Mesodermal cell (in vitro differentiated cells): Measurements from ENCODE around the gene NEDD8.
"Not testable (repeated sequence)": the region's sequence is repeated elsewhere in the genome, so short reads cannot be mapped to it uniquely, and the experiment has no call there.

Experiments
- H3K27ac ChIP-seq: 2 replicates; pipeline ENCODE4 v1.7.0; 2013; ENCODE audit warnings: mild to moderate bottlenecking, low read depth, low read length, moderate library complexity; ENCODE audit not compliant: severe bottlenecking
- H3K36me3 ChIP-seq: 2 replicates; pipeline ENCODE4 v1.7.1; 2013; ENCODE audit warnings: mild to moderate bottlenecking, low read length, moderate library complexity; ENCODE audit not compliant: control insufficient read depth, insufficient read depth
- H3K4me1 ChIP-seq: one replicate; pipeline ENCODE4 v1.7.1; 2013; ENCODE audit warnings: mild to moderate bottlenecking, low read length; ENCODE audit not compliant: insufficient read depth, control insufficient read depth, poor library complexity, severe bottlenecking
- H3K4me3 ChIP-seq: 2 replicates; pipeline ENCODE4 v1.7.0; 2013; ENCODE audit warnings: low read length, control low read depth, mild to moderate bottlenecking; ENCODE audit not compliant: insufficient read depth, poor library complexity, severe bottlenecking; ENCODE audit errors: extremely low read depth
- H3K9me3 ChIP-seq: 2 replicates; pipeline ENCODE4 v1.7.1; 2013; ENCODE audit warnings: mild to moderate bottlenecking, low read length, moderate library complexity; ENCODE audit not compliant: control insufficient read depth
- WGBS, 2 experiments: methylation state at CpG; one replicate each; pipeline ENCODE4 v1.1.5; 2013; ENCODE audit warnings: missing lambda C conversion rate in 2 of 2; ENCODE audit not compliant: insufficient coverage in 2 of 2; 5-methylcytosine and 5-hydroxymethylcytosine counted together

NEDD8 gene

DNA sequence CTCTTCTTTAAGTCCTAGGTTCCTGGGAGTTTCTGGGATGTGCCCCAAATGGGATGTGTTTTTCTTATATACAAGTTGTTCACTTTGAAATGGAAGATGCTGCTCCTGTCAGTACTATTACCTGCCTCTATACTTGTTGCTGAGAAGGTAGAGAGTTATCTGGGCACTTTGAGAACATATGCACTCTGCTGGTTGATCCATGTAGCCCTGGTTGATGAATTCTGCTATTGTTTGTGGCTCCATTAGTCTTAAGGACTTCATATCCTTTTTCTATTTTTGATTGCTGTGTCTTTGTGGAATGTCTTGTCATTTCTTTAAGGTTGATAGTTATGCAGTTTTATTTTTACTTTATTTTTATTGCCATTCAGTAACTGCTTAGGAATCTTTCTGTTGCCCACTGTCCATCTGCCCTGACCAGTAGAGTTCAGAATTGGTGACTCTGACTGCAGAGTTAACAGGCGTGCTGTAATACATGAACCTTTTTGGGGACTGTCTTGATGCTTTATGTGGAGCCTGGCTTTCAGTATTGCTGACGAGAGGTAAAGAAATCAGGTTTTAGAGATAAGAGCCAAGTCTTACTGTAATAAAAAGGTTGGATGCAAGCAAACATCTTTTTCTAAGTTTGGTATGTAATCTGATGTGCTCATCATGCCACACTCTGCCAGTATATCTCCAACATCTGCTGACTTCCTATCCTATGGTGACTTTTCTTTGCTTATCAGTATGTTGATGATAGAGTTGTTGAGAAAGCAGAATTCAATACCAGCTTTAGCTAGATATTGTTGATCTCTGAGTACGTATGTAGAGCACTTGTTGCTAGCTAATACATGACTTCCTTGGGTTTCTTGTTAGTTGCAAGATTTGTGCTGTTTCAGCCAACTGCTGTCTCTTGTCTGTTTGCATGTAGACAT is 2.2 kb upstream of the NEDD8 start:
- Histone ChIP-seq H3K9me3 (no peaks in the 10 kb centered on the region), H3K4me1 (peaks cover 14% of the 10 kb centered on the region), H3K4me3 (peak overlapping the region; percentile 86), H3K36me3 (peaks cover 55% of the 10 kb centered on the region), H3K27ac (no peak overlapping the region)
- WGBS, 2 experiments, result 88 to 96% methylated on average over 2 of the region's 3 CpGs

DNA sequence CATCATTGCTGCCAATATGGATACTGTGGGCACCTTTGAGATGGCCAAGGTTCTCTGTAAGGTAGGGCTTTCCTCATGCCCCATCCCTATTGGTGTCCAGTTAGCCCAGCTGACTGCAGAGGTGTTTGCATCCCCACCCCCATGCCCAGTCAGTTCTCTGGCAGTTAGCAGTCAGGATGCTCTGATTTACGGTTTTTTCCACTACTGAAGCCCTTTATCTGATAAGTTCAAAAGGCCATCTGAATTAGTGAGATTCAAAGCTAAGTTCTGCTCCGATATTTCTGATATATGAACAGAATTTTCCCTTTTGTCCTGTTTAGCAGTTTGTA is 1.3 kb upstream of the NEDD8 start:
- Histone ChIP-seq H3K9me3 (no peaks in the 10 kb centered on the region), H3K4me1 (peaks cover 6% of the 10 kb centered on the region), H3K4me3 (peak overlapping the region; percentile 86), H3K36me3 (peaks cover 52% of the 10 kb centered on the region), H3K27ac (no peak overlapping the region)
- 86 to 100% methylated on average over 2 of the region's 2 CpGs for WGBS, 2 experiments

DNA sequence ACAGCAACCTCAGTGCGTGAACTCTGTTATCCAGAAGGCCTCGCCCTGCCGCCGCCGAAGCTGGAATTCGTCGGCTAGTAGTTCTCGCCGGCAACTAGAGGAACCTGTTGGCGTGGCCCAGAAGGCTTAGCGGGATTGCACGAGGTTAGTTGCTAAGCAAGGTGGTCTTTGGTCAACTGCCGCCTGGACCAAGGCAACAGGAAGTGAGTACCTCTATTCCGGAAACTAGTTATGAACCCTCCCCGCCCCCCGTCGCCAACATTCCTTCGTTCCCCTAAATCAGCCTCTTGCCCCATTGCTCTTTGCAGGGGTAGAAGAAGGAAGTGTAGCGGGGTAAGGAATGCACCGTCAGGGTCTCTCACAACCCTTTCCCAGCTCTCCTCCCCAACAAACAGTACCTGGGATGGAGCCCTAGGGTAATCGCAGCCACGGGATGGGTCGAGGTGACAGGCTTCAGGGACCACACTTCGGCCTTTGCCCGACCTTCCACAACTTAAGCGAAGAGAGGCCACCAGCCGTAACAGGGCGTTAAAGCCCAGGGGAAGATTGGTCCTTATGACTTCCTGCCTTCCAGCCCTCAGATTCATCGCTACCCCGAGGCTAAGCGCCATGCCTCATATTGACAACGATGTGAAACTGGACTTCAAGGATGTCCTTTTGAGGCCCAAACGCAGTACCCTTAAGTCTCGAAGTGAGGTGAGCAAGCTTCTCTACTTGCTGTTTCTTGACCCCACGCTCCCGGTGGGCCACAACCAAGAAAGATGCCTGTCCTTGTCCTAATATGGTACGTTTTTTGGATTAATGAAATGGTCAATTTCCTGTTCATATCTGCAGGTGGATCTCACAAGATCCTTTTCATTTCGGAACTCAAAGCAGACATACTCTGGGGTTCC is 724 bp upstream of the NEDD8 start, which contains the start of gene GMPR2:
GMPR2 (plus strand) TSS at position 285 of the 893 bp plus-strand sequence; CDS start at position 610, 325 bp downstream.
- WGBS, 2 experiments, result 14 to 16% methylated on average over 25 to 28 of the region's 38 CpGs
- H3K27ac ChIP-seq, result peak within 1 kb of the TSS; percentile 87

DNA sequence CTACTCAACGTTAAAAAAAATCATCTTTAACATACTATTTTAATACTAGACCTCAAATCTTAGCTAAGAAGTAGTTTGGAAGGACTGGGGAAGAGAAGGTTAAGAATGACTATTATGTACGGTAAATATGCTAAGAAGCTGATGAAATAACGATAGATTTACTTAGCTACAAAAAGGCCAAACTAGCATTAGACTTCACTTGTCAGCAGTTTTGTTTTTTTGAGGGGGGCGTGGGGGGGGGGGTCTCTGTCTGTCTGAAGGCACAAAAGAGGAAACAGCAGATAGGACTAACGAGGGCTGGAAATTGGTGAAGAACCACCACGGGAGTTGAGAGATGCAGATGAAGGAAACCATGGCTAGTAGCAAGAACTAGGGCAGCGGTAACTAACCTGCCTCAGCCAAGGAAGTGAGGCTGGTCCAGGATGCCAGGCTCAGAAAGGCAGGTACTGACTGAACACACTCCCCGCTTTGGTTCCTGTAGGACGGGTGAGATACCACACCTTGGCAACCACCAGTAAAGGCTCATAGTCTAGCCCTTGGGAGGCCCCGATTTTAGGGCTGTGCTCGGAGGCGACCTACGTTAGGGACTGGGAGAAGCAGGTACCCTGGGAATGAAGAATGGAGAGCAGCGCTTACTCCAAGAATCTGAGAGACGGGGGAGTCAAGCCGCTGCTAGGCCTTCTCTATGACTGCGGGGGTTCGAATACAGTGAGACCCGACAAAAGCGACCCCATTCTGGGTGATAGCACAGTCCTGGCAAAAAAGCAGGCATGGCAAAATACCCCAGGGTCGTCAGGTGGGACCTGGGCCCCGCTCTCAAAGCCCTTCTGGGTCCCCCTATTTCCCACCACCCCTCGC is 675 bp downstream of the NEDD8 start:
- Histone ChIP-seq H3K27ac (peak overlapping the region; percentile 23), H3K4me1 (peaks cover 6% of the 10 kb centered on the region), H3K36me3 (peaks cover 43% of the 10 kb centered on the region), H3K4me3 (peak overlapping the region; percentile 86), H3K9me3 (no peaks in the 10 kb centered on the region)
- 5 to 9% methylated on average over 19 to 20 of the region's 23 CpGs for WGBS, 2 experiments

More for the DNA sequence above, 724 bp upstream of the NEDD8 start, which contains the start of gene GMPR2:
- peak within 1 kb of the TSS; percentile 86 for H3K4me3 ChIP-seq
- no peaks in the 10 kb centered on the region for H3K9me3 ChIP-seq
- peaks cover 6% of the 10 kb centered on the region for H3K4me1 ChIP-seq
- H3K36me3 ChIP-seq, result peaks cover 52% of the 10 kb centered on the region

DNA sequence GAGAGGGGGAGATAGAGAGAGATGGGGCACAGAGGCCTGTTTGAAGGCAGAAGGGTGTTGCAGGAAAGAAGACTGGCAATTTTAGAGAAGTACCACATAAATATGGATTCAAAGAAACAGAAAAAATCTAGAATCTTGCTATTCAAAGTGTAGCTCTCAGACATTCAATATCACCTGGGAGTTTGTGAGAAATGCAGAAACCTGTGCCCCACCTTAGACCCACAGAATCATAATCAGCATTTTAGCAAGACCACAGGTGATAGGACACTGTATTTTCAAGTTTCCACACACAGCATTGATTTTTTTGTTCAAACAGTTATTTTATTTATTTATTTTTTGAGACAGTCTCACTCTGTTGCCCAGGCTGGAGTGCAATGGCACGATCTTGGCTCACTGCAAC is 3.3 kb downstream of the NEDD8 start:
- 0% methylated on average over 1 of the region's 1 CpG for WGBS, 2 experiments
- Histone ChIP-seq H3K36me3 (peaks cover 34% of the 10 kb centered on the region), H3K4me3 (no peak overlapping the region), H3K27ac (no peak overlapping the region), H3K4me1 (peaks cover 10% of the 10 kb centered on the region), H3K9me3 (no peaks in the 10 kb centered on the region)

DNA sequence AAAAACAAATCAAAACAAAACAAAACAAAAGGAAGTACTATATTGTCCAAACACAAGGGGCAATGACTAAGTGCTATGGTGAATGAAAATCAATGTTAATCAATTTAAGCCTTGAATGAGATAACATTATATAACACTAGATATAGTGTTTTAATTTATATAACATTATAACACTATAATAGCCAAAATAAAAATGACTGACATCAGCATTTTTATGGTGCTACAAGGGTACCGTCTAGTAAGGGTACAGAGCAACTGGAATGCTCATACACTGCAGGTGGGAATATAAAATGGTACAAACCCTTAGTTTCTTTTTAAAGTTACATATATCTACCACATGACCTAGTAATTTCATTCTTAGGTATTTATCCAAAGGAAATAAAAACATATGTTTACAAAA is 5.7 kb downstream of the NEDD8 start:
- no CpG with 5 or more reads among the region's 1 CpG for WGBS, 2 experiments
- Histone ChIP-seq H3K36me3 (peaks cover 33% of the 10 kb centered on the region), H3K4me1 (peaks cover 4% of the 10 kb centered on the region), H3K27ac (no peak overlapping the region), H3K9me3 (no peaks in the 10 kb centered on the region), H3K4me3 (no peak overlapping the region)

DNA sequence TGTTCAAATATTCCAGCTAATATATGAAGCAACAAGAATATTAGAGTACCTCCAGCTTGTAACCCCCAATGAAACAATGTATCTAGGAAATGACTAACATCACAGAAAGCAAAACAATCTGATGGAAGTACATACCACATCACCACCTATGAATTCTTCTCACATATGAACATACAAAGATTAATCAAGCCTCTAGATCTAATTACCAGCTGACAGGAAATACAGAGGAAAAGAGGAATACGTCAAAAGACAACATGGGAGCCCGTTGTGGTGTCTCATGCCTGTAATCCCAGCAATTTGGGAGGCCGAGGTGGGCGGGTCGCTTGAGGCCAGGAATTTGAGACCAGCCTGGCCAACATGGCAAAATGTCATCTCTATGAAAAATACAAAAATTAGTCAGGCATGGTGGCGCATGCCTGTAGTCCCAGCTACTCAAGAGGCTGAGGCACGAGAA is 7.5 kb downstream of the NEDD8 start:
- WGBS, 2 experiments, result 98 to 100% methylated on average over 7 of the region's 7 CpGs
- no peak overlapping the region for H3K27ac ChIP-seq
- peaks cover 36% of the 10 kb centered on the region for H3K36me3 ChIP-seq

DNA sequence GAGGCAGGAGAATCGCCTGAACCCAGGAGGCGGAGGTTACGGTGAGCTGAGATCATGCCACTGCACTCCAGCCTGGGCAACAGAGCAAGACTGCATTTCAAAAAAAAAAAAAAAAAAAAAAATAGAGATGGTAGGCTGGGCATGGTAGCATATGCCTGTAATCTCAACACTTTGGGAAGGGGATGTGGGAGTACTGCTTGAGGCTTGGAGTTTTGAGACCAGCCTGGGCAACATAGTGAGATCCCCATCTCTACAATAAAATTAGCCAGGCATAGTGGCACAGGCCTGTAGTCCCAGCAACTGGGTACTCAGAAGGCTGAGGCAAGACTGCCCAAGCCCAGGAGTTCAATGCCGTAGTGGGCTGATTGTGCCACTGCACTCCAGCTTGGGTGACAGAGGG is 9.2 kb downstream of the NEDD8 start:
- peaks cover 39% of the 10 kb centered on the region for H3K36me3 ChIP-seq
- WGBS, 2 experiments, result 96 to 100% methylated on average over 2 to 4 of the region's 4 CpGs
- not testable (repeated sequence) for H3K4me3 ChIP-seq, H3K4me1 ChIP-seq, H3K27ac ChIP-seq, H3K9me3 ChIP-seq

More for the DNA sequence above, 7.5 kb downstream of the NEDD8 start:
- Histone ChIP-seq H3K9me3 (no peaks in the 10 kb centered on the region), H3K4me1 (peaks cover 4% of the 10 kb centered on the region), H3K4me3 (no peak overlapping the region)

DNA sequence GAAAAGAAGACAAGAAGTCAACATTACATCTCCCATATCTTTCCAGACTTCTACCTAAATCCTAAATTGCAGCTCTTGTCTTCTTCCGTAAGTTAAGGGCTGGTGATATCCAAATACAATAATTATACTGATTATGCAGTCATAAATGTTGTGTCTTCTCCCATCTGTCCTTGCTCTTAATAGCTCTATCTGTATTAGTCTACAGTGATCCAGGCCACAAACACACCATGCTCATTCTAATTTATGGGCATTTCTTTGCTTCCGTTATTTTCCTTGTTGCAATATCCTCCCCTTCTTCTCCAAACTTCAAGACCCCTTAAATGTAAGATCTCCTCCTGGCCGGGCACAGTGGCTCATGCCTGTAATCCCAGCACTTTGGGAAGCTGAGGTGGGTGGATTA is 12.6 kb downstream of the NEDD8 start:
- WGBS, 2 experiments, result 80 to 90% methylated on average over 1 to 2 of the region's 3 CpGs
- Histone ChIP-seq H3K9me3 (no peaks in the 10 kb centered on the region), H3K27ac (no peak overlapping the region), H3K4me1 (no peaks in the 10 kb centered on the region), H3K4me3 (no peak overlapping the region), H3K36me3 (peaks cover 22% of the 10 kb centered on the region)

DNA sequence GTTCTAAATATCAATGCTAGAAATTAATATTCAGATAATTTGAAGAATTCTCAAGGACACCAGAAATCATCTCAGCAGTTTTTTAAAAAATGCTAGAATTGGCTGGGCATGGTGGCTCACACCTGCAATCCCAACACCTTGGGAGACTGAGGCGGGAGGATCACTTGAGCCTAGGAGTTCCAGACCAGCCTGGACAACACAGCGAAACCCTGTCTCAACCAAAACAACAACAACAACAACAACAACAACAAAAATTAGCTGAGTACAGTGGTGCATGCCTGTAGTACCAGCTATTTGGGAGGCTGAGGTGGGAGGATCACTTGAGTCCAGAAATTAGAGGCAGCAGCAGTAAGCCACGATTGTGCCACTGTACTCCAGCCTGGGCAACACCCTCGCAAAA is 13.1 kb downstream of the NEDD8 start:
- Histone ChIP-seq H3K27ac (no peak overlapping the region), H3K4me3 (no peak overlapping the region), H3K9me3 (no peaks in the 10 kb centered on the region), H3K36me3 (peaks cover 19% of the 10 kb centered on the region), H3K4me1 (no peaks in the 10 kb centered on the region)
- WGBS, 2 experiments, result 100% methylated on average over 1 of the region's 4 CpGs; no CpG with 5 or more reads in 1 of the 2 experiments
